HAP-1 (cell line): Measurements from ENCODE around the gene SYT1.

Source experiments
- DNase-seq, 2 experiments: peaks; one replicate each; pipeline ENCODE4 v3.0.0-alpha.2; 2016 to 2020; ENCODE audit warnings: low spot score in 2 of 2
- H3K27me3 ChIP-seq: fragments of 250-450 bp; sonication (Bioruptor Pico); 2 replicates; pipeline ENCODE4 v1.5.1; 2020; ENCODE audit warnings: low read depth, mild to moderate bottlenecking, moderate library complexity
- H3K36me3 ChIP-seq: fragments of 250-450 bp; sonication (Bioruptor Pico); replicated peaks from 2 replicates; pipeline ENCODE4 v1.5.1; 2020; ENCODE audit warnings: mild to moderate bottlenecking
- H3K4me1 ChIP-seq: fragments of 250-450 bp; sonication (Bioruptor Pico); 2 replicates; pipeline ENCODE4 v1.5.1; 2020; ENCODE audit warnings: mild to moderate bottlenecking
- H3K4me3 ChIP-seq: fragments of 250-450 bp; sonication (Bioruptor Pico); 2 replicates; pipeline ENCODE4 v1.5.1; 2020; ENCODE audit warnings: mild to moderate bottlenecking, moderate library complexity
- H3K9me3 ChIP-seq: fragments of 250-450 bp; sonication (Bioruptor Pico); 2 replicates; pipeline ENCODE4 v1.5.1; 2020; ENCODE audit warnings: mild to moderate bottlenecking, moderate library complexity
- in situ Hi-C: fragments of 300-500 bp; cut with MboI; formaldehyde crosslinking; loops from 3 replicates; pipeline ENCODE4 v1.14.3; 2020; ENCODE audit warnings: low sequenced_read_pairs, inconsistent platforms, mixed read lengths

Gene SYT1

GRCh38 chr12:78878459-78878858, 13.9 kb downstream of the SYT1 start:
- no peak for DNase-seq
- Histone ChIP-seq H3K36me3 (no peaks in the 10 kb centered on the region), H3K4me3 (no peak overlapping the region), H3K27me3 (no peaks in the 10 kb centered on the region), H3K4me1 (no peaks in the 10 kb centered on the region), H3K9me3 (no peaks in the 10 kb centered on the region)
- in situ Hi-C loops = no loop called here

DNA sequence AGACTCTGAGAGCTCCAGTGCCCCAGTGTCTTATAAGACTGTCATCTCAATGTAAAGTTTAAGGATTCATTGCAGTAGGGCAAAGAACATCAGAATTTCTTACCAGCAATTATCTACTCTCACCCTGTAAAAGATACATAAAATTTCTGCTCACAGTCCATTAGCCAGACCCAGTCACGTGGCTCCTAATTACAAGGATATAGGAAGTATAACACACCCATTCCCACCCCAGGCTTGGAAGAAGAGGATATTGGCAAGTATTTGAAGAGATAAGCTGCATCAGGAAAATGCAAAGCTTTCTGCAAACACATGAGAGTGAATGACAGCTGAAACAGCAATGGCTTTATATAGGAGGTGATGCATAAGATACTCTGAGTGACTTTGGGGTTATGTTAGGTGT, 14.3 kb downstream of the SYT1 start:
- in situ Hi-C loops = no loop called here
- no peaks in the 10 kb centered on the region for H3K36me3 ChIP-seq
- no peaks in the 10 kb centered on the region for H3K4me1 ChIP-seq
- DNase-seq = no peak
- H3K27me3 ChIP-seq = no peaks in the 10 kb centered on the region
- H3K4me3 ChIP-seq = no peak overlapping the region
- H3K9me3 ChIP-seq = no peaks in the 10 kb centered on the region

- Histone ChIP-seq H3K4me1 (no peaks in the 10 kb centered on the region), H3K27me3 (no peaks in the 10 kb centered on the region), H3K4me3 (no peak overlapping the region), H3K9me3 (no peaks in the 10 kb centered on the region), H3K36me3 (no peaks in the 10 kb centered on the region)
- no peak for DNase-seq
- in situ Hi-C loops = no loop called here
Observed at GRCh38 chr12:78880078-78880477, 15.5 kb downstream of the SYT1 start.

GRCh38 chr12:78881685-78882084, 17.1 kb downstream of the SYT1 start:
- no peaks in the 10 kb centered on the region for H3K27me3 ChIP-seq
- H3K4me1 ChIP-seq = no peaks in the 10 kb centered on the region
- no peak for DNase-seq
- in situ Hi-C loops = no loop called here
- no peaks in the 10 kb centered on the region for H3K36me3 ChIP-seq
- no peaks in the 10 kb centered on the region for H3K9me3 ChIP-seq
- H3K4me3 ChIP-seq = no peak overlapping the region

DNA sequence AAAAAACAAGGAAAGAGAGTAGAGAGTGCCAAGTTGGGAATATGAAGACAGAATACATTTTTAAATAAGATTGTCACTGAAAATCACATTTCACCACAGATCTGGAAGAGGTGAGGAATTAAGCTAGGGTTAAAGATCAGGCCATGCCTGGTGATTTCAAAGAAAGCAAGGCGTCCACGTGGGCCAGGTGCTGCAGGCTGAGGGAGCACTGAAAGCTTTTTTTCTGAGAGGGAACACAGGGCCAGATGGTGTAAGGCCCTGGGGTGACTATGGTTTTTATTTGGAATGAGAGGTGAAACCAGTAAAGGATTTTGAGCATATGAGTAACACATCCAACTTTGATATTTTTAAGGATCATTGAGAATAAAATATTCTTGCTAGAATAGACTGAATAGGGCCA, 20.9 kb downstream of the SYT1 start:
- Histone ChIP-seq H3K4me1 (no peaks in the 10 kb centered on the region), H3K36me3 (no peaks in the 10 kb centered on the region), H3K9me3 (no peaks in the 10 kb centered on the region), H3K27me3 (no peaks in the 10 kb centered on the region), H3K4me3 (no peak overlapping the region)
- no peak for DNase-seq
- in situ Hi-C loops = no loop called here

- H3K4me3 ChIP-seq = no peak overlapping the region
- in situ Hi-C loops = no loop called here
- no peak for DNase-seq
- no peaks in the 10 kb centered on the region for H3K4me1 ChIP-seq
- H3K27me3 ChIP-seq = no peaks in the 10 kb centered on the region
- H3K36me3 ChIP-seq = no peaks in the 10 kb centered on the region
- no peaks in the 10 kb centered on the region for H3K9me3 ChIP-seq
Observed at GRCh38 chr12:78886719-78887407, 22.3 kb downstream of the SYT1 start.

DNA sequence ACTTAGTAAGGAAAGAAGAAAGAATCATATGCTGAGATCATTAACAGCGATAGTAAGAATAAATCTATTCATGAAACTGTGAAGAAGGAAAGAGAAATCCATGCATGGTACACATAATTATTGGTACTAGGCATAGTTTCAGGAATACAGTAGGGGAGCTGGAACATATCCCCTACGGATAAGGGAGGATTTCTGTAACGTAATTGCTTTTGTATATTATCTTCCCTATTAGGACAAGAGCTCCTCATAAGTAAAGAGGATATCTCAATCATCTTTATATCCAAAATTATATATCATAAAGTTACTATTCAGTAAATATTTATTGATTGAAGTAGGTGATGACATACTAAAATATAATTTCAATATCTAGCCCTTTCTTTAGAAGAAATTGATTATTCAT, 22.9 kb downstream of the SYT1 start:
- in situ Hi-C loops = no loop called here
- Histone ChIP-seq H3K4me3 (no peak overlapping the region), H3K27me3 (no peaks in the 10 kb centered on the region), H3K4me1 (no peaks in the 10 kb centered on the region), H3K36me3 (no peaks in the 10 kb centered on the region), H3K9me3 (no peaks in the 10 kb centered on the region)
- DNase-seq = no peak

DNA sequence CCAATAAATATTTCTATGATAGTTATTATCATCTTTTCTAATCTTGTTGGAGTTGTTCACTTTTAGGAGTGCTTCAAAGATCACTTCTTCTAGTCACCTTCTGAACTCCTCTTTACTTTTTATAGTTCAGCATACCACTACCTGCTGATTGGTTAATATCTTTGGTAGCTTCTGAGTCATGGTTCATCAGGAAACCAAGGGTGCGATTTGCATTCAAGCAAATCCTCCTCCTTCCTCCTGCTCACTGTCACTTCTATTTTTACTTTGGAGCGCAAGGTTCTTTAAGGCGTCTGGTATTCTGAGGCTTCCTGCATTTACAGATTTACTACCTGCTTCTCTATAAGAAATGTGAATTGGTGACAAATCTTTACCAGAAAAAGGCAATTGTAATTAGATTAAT, 24.0 kb downstream of the SYT1 start:
- no peak overlapping the region for H3K4me3 ChIP-seq
- H3K4me1 ChIP-seq = no peaks in the 10 kb centered on the region
- no peaks in the 10 kb centered on the region for H3K36me3 ChIP-seq
- no peaks in the 10 kb centered on the region for H3K9me3 ChIP-seq
- in situ Hi-C loops = no loop called here
- no peak for DNase-seq
- H3K27me3 ChIP-seq = no peaks in the 10 kb centered on the region

DNA sequence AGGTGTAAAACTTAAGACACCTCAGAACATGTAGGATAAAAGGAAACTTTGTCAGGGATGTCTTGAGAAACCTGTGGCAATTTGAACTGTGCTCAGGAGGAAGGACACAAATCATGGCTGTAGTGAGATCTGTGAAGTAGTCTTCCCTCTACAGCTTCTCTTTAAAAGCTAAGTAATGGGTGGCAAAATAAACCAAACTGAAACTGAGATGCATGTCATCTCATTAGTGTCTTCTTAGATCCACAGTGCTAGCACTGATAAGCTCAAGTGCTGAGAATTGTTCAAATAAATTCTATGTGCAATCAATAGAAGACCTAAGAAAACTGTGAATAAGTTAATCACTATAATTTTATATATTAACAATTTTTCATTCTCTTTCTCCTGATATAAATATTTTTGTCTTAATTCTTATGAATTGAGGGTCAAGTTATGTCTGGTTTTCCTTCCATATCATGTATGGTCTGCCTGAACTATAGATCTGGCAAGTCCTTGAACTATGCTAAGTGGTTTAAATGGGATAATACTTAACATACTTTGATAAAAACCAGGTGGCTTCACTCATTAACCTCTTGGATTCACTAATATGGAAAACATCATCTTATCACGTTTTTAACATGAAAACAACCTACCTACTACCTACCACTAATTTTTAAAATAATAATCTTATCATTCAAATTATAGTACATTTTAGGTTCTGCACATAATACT, 27.2 kb downstream of the SYT1 start:
- Histone ChIP-seq H3K27me3 (no peaks in the 10 kb centered on the region), H3K9me3 (no peaks in the 10 kb centered on the region), H3K4me1 (no peaks in the 10 kb centered on the region), H3K4me3 (no peak overlapping the region), H3K36me3 (no peaks in the 10 kb centered on the region)
- in situ Hi-C loops = no loop called here
- no peak for DNase-seq

DNA sequence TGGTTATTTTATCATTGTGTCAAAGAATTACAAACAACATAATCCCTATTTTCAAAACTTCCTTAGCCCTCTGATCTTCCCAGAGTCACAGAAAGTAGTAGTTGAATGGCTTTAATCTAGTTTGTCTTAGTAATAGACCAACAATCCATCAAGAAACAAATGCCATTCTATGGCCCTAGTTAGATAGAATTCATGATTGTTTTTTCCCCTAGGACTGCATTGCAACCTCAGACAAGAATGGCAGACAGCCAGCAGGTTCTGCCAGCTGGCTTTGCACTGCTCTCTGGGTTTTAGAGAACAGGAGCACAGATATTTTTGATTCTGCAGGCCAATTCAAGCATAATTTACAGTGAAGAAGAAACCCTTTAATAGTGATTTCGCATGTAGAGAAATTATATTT, 33.8 kb downstream of the SYT1 start:
- in situ Hi-C loops = no loop called here
- Histone ChIP-seq H3K9me3 (no peaks in the 10 kb centered on the region), H3K27me3 (no peaks in the 10 kb centered on the region), H3K4me1 (no peaks in the 10 kb centered on the region), H3K4me3 (no peak overlapping the region), H3K36me3 (no peaks in the 10 kb centered on the region)
- DNase-seq = no peak

DNA sequence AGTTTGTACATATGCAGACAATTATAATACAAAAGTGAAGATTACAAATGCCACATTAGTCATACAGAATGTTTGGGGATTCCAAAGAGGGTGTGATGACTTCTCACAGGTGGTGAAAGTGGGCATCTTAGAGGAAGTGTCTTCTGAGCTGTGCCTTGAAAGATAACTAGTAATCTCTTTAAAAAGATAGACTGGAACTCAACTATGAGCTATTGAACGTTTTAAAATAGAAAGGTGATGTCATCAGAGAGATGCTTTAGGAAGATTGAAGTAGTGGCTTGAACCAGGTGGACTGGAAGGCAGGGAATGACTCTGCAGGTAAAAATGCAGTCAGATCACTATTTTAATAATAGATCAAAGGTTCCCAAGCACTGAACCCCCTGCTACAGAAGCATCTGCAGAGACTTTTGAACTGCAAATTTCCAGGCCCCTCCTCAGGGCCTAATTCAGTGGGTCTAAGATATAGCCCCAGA, 50.3 kb downstream of the SYT1 start:
- H3K4me1 ChIP-seq = peaks cover 7% of the 10 kb centered on the region
- H3K4me3 ChIP-seq = no peak overlapping the region
- H3K36me3 ChIP-seq = no peaks in the 10 kb centered on the region
- in situ Hi-C loops = no loop called here
- H3K27me3 ChIP-seq = no peaks in the 10 kb centered on the region
- DNase-seq = no peak
- no peaks in the 10 kb centered on the region for H3K9me3 ChIP-seq

DNA sequence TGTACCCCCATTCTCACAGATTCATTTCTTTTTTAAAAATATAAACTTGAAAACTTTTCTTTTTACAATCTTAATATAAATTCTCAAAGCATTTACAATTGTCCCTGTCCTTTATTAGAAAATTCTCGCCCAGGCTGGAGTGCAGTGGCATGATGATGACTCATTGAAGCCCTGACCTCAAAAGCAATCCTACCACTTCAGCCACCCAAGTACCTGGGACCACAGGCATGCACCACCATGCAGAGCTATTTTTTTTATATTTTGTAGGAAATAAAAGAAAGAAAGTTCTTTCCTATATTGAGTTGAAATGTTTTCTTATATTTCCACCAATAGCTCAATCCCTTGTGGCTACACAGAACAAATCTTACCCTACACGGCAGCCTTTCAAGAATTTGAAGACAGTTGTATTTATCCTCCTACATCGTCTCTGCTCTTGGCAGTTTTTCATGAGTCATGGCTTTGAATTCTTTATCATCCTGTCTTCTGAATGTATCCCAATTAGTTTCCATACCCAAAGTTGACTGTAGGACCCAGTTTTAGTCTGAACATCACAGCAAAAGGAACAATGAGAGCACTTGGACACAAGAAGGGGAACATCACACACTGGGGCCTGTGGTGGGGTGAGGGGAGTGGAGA, 52.4 kb downstream of the SYT1 start:
- DNase-seq = no peak
- Histone ChIP-seq H3K36me3 (no peaks in the 10 kb centered on the region), H3K4me3 (no peak overlapping the region), H3K4me1 (peaks cover 12% of the 10 kb centered on the region), H3K9me3 (no peaks in the 10 kb centered on the region), H3K27me3 (no peaks in the 10 kb centered on the region)
- in situ Hi-C loops = no loop called here

DNA sequence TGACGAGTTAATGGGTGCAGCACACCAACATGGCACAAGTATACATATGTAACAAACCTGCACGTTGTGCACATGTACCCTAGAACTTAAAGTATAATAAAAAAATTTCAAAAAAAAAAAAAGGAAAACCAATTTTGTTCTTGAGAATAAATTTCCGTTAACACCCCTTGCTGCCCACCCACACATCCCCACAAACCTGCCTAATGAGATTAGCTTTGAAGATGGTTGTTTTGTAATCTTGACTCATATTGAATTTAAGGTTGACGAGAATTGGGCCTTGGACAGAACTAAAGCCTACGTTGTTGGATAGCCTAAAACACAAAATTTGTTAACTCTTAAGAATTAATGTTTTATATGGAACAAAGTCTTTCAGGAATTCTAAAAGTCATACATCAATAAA, 52.9 kb downstream of the SYT1 start:
- no peak overlapping the region for H3K4me3 ChIP-seq
- in situ Hi-C loops = no loop called here

DNA sequence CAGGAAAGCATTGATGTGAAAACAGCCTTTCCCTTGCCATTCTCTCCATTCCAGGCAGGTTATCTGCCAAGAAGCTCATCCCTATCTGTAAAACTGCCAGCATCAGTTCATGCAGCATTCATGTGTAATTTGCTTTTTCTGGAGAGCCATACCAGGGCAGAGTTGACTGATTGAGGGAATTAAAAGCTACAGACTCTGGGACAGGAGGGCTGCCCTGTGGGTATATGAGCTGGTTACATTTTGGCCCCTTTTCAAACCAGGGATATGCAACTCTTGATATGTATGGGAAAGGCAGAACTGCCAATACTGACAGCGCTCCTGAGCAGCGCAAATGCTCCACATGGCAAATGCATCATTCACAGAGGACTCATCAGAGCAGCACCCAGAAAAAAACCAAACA, 53.7 kb downstream of the SYT1 start:
- H3K27me3 ChIP-seq = no peaks in the 10 kb centered on the region
- no peaks in the 10 kb centered on the region for H3K36me3 ChIP-seq
- in situ Hi-C loops = no loop called here
- H3K9me3 ChIP-seq = no peaks in the 10 kb centered on the region
- peaks cover 12% of the 10 kb centered on the region for H3K4me1 ChIP-seq
- no peak overlapping the region for H3K4me3 ChIP-seq
- no peak for DNase-seq

More for the DNA sequence above, 52.9 kb downstream of the SYT1 start:
- H3K36me3 ChIP-seq = no peaks in the 10 kb centered on the region
- no peaks in the 10 kb centered on the region for H3K9me3 ChIP-seq
- H3K4me1 ChIP-seq = peaks cover 12% of the 10 kb centered on the region
- no peaks in the 10 kb centered on the region for H3K27me3 ChIP-seq
- DNase-seq = no peak
